Neural cell (in vitro differentiated cells): ENCODE results near the gene ACOXL. TPM values are rescaled to one million over a fixed set of nuclear protein-coding genes. Genes with fewer than 3 reads are reported as not detected.

Experiments used
- H2AFZ ChIP-seq: fragments of 200-600, 300-800 bp; sonication (generic), shearing (Covaris generic); 2 replicates; pipeline ENCODE4 v1.6.0; 2014; ENCODE audit warnings: low read depth, mild to moderate bottlenecking, antibody characterized with exemption, low read length, moderate library complexity
- H3F3A ChIP-seq: fragments of 200-600 bp; shearing (Covaris generic); 2 replicates; pipeline ENCODE4 v1.6.1; 2016; ENCODE audit warnings: mild to moderate bottlenecking, moderate library complexity, mixed read lengths, antibody characterized with exemption, low read length; ENCODE audit not compliant: insufficient read depth, poor library complexity, severe bottlenecking
- H3K27ac ChIP-seq: fragments of 200-600, 300-800 bp; sonication (generic), shearing (Covaris generic); 2 replicates; pipeline ENCODE4 v1.5.1; 2014; ENCODE audit warnings: mild to moderate bottlenecking, low read length, moderate library complexity
- H3K27me3 ChIP-seq: fragments of 300-800, 200-600 bp; sonication (generic), shearing (Covaris generic); 2 replicates; pipeline ENCODE4 v1.6.0; 2014; ENCODE audit warnings: mild to moderate bottlenecking, low read depth, low read length, moderate library complexity; ENCODE audit not compliant: insufficient read depth
- H3K36me3 ChIP-seq: fragments of 300-800, 200-600 bp; sonication (generic), shearing (Covaris generic); 2 replicates; pipeline ENCODE4 v1.5.1; 2014; ENCODE audit warnings: mild to moderate bottlenecking, antibody characterized with exemption, low read length, moderate library complexity; ENCODE audit not compliant: insufficient read depth
- H3K4me2 ChIP-seq: fragments of 300-800, 200-600 bp; sonication (generic), shearing (Covaris generic); 2 replicates; pipeline ENCODE4 v1.6.0; 2014; ENCODE audit warnings: mild to moderate bottlenecking, low read length
- H3K4me3 ChIP-seq: fragments of 300-800, 200-600 bp; sonication (generic), shearing (Covaris generic); 2 replicates; pipeline ENCODE4 v1.5.1; 2014; ENCODE audit warnings: mild to moderate bottlenecking, low read length, moderate library complexity
- H3K79me2 ChIP-seq: fragments of 200-600 bp; shearing (Covaris generic); replicated peaks from 2 replicates; pipeline ENCODE4 v1.6.0; 2014; ENCODE audit warnings: mild to moderate bottlenecking, low read length, moderate library complexity; ENCODE audit not compliant: insufficient read depth
- H3K9ac ChIP-seq: fragments of 300-800, 200-600 bp; sonication (generic), shearing (Covaris generic); 2 replicates; pipeline ENCODE4 v1.6.1; 2016; ENCODE audit warnings: mild to moderate bottlenecking, low read length, mixed read lengths
- H3K9me2 ChIP-seq: fragments of 200-600 bp; shearing (Covaris generic); 2 replicates; pipeline ENCODE4 v1.6.1; 2016; ENCODE audit warnings: mild to moderate bottlenecking, low read length, mixed read lengths; ENCODE audit not compliant: insufficient read depth
- H3K9me3 ChIP-seq: fragments of 200-600, 300-800 bp; sonication (generic), shearing (Covaris generic); 2 replicates; pipeline ENCODE4 v1.6.1; 2016; ENCODE audit warnings: mild to moderate bottlenecking, mixed run types, low read length, moderate library complexity, mixed read lengths
- H4K20me1 ChIP-seq: fragments of 200-600 bp; shearing (Covaris generic); 2 replicates; pipeline ENCODE4 v1.6.1; 2016; ENCODE audit warnings: mild to moderate bottlenecking, mixed run types; ENCODE audit not compliant: insufficient read depth
- CTCF ChIP-seq: fragments of 450-650 bp; IDR thresholded peaks from 2 replicates; pipeline ENCODE4 v1.5.1; 2014; ENCODE audit warnings: antibody characterized with exemption, mild to moderate bottlenecking, moderate library complexity; ENCODE audit not compliant: poor library complexity, severe bottlenecking
- EP300 ChIP-seq: fragments of 450-650 bp; conservative IDR thresholded peaks from 2 replicates; pipeline ENCODE4 v1.6.1; 2014; ENCODE audit warnings: antibody characterized with exemption, mild to moderate bottlenecking, moderate library complexity; ENCODE audit not compliant: poor library complexity, severe bottlenecking
- EZH2 ChIP-seq: fragments of 200-600, 300-800 bp; shearing (Covaris generic), sonication (generic); IDR thresholded peaks from 2 replicates; pipeline ENCODE4 v1.6.1; 2014; ENCODE audit warnings: antibody characterized with exemption, low read length, borderline replicate concordance, mild to moderate bottlenecking; ENCODE audit not compliant: insufficient read depth, poor library complexity, severe bottlenecking
- MXI1 ChIP-seq: fragments of 450-650 bp; conservative IDR thresholded peaks from 2 replicates; pipeline ENCODE4 v1.6.1; 2014; ENCODE audit warnings: antibody characterized with exemption, mild to moderate bottlenecking; ENCODE audit not compliant: poor library complexity, severe bottlenecking
- POLR2AphosphoS5 ChIP-seq: IDR thresholded peaks from 2 replicates; pipeline ENCODE4 v1.6.1; 2012
- RAD21 ChIP-seq: fragments of 450-650 bp; conservative IDR thresholded peaks from 2 replicates; pipeline ENCODE4 v1.6.1; 2014; ENCODE audit warnings: antibody characterized with exemption, mild to moderate bottlenecking, moderate library complexity
- REST ChIP-seq: IDR thresholded peaks from 2 replicates; pipeline ENCODE4 v1.6.1; 2012; ENCODE audit warnings: borderline replicate concordance
- SMC3 ChIP-seq: fragments of 450-650 bp; conservative IDR thresholded peaks from 2 replicates; pipeline ENCODE4 v1.6.1; 2014; ENCODE audit warnings: antibody characterized with exemption, mild to moderate bottlenecking, moderate library complexity; ENCODE audit not compliant: poor library complexity
- TAF1 ChIP-seq: IDR thresholded peaks from 2 replicates; pipeline ENCODE4 v1.6.1; 2012; ENCODE audit warnings: low read depth
- polyA plus RNA-seq: library from polyadenylated mRNA; depleted of rRNA; stranded (reverse); fragments of >200 nt; gene quantifications from 2 replicates; pipeline ENCODE4 v1.2.3, GENCODE V29; 2014

The ACOXL gene
- polyA plus RNA-seq, 1 donor from 2014 or later, result not detected

DNA sequence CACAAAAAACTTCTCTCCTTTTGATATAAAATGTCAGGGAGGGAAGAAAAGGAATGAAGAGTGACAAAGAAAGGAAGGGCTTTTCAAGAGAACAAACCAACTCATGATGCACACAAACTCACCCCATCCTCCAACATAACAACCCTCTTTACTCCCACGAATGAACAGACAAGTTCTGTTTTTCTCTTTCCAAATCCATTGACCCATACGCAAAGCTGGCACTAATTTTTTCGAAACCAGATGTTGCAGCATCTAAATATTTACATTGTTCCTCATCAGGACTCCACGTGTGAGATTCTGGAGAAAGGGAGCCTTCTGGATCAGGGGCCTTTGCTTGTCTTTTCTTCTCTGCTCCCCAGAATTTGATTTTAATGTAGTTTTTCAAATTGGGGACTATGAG, 245.0 kb downstream of the ACOXL start:
- no peaks in the 10 kb centered on the region for H3K27me3 ChIP-seq

DNA sequence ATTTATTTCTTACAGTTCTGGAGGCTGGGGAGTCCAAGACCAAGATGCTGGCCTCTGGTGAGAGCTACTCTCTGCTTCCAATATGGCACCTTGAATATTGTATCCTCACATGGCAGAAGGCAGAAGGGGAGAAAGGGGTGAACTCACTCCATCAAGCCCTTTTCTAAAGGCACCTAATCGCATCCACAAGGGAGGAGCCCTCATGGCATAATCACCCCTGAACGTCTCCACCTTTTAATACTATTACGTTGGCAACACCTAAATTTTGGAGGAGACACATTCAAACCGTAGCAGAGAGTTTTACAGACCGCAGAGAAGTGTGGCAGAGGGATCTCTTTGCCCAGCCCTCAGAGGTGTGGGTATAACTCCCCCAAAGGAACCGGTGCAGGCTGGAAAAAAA, 245.8 kb downstream of the ACOXL start:
- Histone ChIP-seq H3F3A (no peaks in the 10 kb centered on the region), H3K27me3 (no peaks in the 10 kb centered on the region), H3K36me3 (no peaks in the 10 kb centered on the region), H3K4me2 (no peak overlapping the region), H2AFZ (no peak overlapping the region), H4K20me1 (no peaks in the 10 kb centered on the region), H3K79me2 (no peaks in the 10 kb centered on the region), H3K9ac (no peak overlapping the region), H3K4me3 (no peak overlapping the region), H3K27ac (no peak overlapping the region), H3K9me3 (no peaks in the 10 kb centered on the region), H3K9me2 (no peaks in the 10 kb centered on the region)
- no peak for TF ChIP-seq SMC3
- no peak for TF ChIP-seq REST
- no peak for TF ChIP-seq RAD21
- no peak for TF ChIP-seq TAF1
- no peak for TF ChIP-seq EZH2
- no peak for TF ChIP-seq MXI1
- no peak for TF ChIP-seq EP300
- TF ChIP-seq POLR2AphosphoS5, result no peak

More for the DNA sequence above, 245.0 kb downstream of the ACOXL start:
- H3K79me2 ChIP-seq, result no peaks in the 10 kb centered on the region
- H3K4me3 ChIP-seq, result no peak overlapping the region
- H2AFZ ChIP-seq, result no peak overlapping the region
- H4K20me1 ChIP-seq, result no peaks in the 10 kb centered on the region
- TF ChIP-seq SMC3, result no peak
- TF ChIP-seq REST, result no peak
- no peak for TF ChIP-seq EP300
- no peak for TF ChIP-seq POLR2AphosphoS5
- TF ChIP-seq RAD21, result no peak
- TF ChIP-seq CTCF, result no peak
- TF ChIP-seq MXI1, result no peak
- TF ChIP-seq EZH2, result no peak
- no peak for TF ChIP-seq TAF1
- H3K9me3 ChIP-seq, result no peaks in the 10 kb centered on the region
- H3F3A ChIP-seq, result no peaks in the 10 kb centered on the region
- no peaks in the 10 kb centered on the region for H3K9me2 ChIP-seq
- H3K9ac ChIP-seq, result no peak overlapping the region
- H3K27ac ChIP-seq, result no peak overlapping the region
- no peak overlapping the region for H3K4me2 ChIP-seq
- no peaks in the 10 kb centered on the region for H3K36me3 ChIP-seq
